ENCODE results near the gene SLC22A14. TPM values are rescaled to one million over a fixed set of nuclear protein-coding genes. Genes with fewer than 3 reads are reported as not detected.

SLC22A14 gene
- total RNA-seq, 4 donors from 2014 or later, result 0.23 TPM; not detected in 3

GRCh38 chr3:38274864-38275649 lies 7.0 kb upstream of the SLC22A14 start:
- intact Hi-C loops (cut with DNase I), result no loop called here
- 90% methylated on average over 11 of the region's 21 CpGs for WGBS
- Histone ChIP-seq H3K27me3 (no peaks in the 10 kb centered on the region), H3K4me3 (no peak overlapping the region), H3K36me3 (peaks cover 0 to 34% (median 16%) of the 10 kb centered on the region in 4 donors), H3K27ac (replicated peaks in 1 of 4) (no peak overlapping the region), H3K9me3 (no peaks in the 10 kb centered on the region), H3K4me1 (no peaks in the 10 kb centered on the region)
- TF ChIP-seq EP300 (IDR thresholded peaks at IDR 0.05) (no peak), POLR2AphosphoS5 (IDR thresholded peaks at IDR 0.05) (no peak), CTCF (IDR thresholded peaks at IDR 0.05) (no peak)
- no peak for DNase-seq (ENCODE audit: extremely low spot score)

- Histone ChIP-seq H3K9me3 (no peaks in the 10 kb centered on the region), H3K27ac (replicated peaks in 1 of 4) (no peak overlapping the region), H3K4me3 (no peak overlapping the region), H3K4me1 (no peaks in the 10 kb centered on the region), H3K36me3 (peaks cover 0 to 34% (median 16%) of the 10 kb centered on the region in 4 donors), H3K27me3 (no peaks in the 10 kb centered on the region)
- TF ChIP-seq POLR2AphosphoS5 (IDR thresholded peaks at IDR 0.05) (no peak), POLR2A (IDR thresholded peaks at IDR 0.05; ENCODE audit: low read depth) (no peak), EP300 (IDR thresholded peaks at IDR 0.05) (no peak), CTCF (IDR thresholded peaks at IDR 0.05) (no peak)
- intact Hi-C loops (cut with DNase I), result no loop called here
- 97% methylated on average over 8 of the region's 8 CpGs for WGBS
- no peak for DNase-seq (ENCODE audit: extremely low spot score)
Measured at GRCh38 chr3:38275658-38276057, 6.4 kb upstream of the SLC22A14 start.

- H3K4me3 ChIP-seq, result no peak overlapping the region
- H3K27ac ChIP-seq (replicated peaks in 1 of 4), result no peak overlapping the region
- H3K36me3 ChIP-seq, result peaks cover 0 to 34% (median 16%) of the 10 kb centered on the region in 4 donors
- no peak for DNase-seq (ENCODE audit: extremely low spot score)
- H3K4me1 ChIP-seq, result no peaks in the 10 kb centered on the region
- no peak for TF ChIP-seq EP300 (IDR thresholded peaks at IDR 0.05)
- TF ChIP-seq CTCF (IDR thresholded peaks at IDR 0.05), result no peak
- no peak for TF ChIP-seq POLR2A (IDR thresholded peaks at IDR 0.05; ENCODE audit: low read depth)
- TF ChIP-seq POLR2AphosphoS5 (IDR thresholded peaks at IDR 0.05), result no peak
- intact Hi-C loops (cut with DNase I), result no loop called here
- no peaks in the 10 kb centered on the region for H3K9me3 ChIP-seq
- H3K27me3 ChIP-seq, result no peaks in the 10 kb centered on the region
- 90% methylated on average over 8 of the region's 13 CpGs for WGBS
Measured at GRCh38 chr3:38276081-38276916, 5.8 kb upstream of the SLC22A14 start.

GRCh38 chr3:38276917-38277630 lies 5.0 kb upstream of the SLC22A14 start:
- TF ChIP-seq POLR2A (IDR thresholded peaks at IDR 0.05; ENCODE audit: low read depth), result no peak
- TF ChIP-seq EP300 (IDR thresholded peaks at IDR 0.05), result no peak
- no peak for TF ChIP-seq CTCF (IDR thresholded peaks at IDR 0.05)
- TF ChIP-seq POLR2AphosphoS5 (IDR thresholded peaks at IDR 0.05), result no peak
- Histone ChIP-seq H3K4me3 (no peak overlapping the region), H3K4me1 (no peaks in the 10 kb centered on the region), H3K27ac (replicated peaks in 1 of 4) (no peak overlapping the region), H3K9me3 (no peaks in the 10 kb centered on the region), H3K27me3 (no peaks in the 10 kb centered on the region), H3K36me3 (peaks cover 0 to 34% (median 16%) of the 10 kb centered on the region in 4 donors)
- 97% methylated on average over 5 of the region's 13 CpGs for WGBS
- DNase-seq (ENCODE audit: extremely low spot score), result no peak
- intact Hi-C loops (cut with DNase I), result no loop called here
